ENCODE measurements around the gene CTTN. TPM values are rescaled to one million over a fixed set of nuclear protein-coding genes. Genes with fewer than 3 reads are reported as not detected.

Gene CTTN
- total RNA-seq, 1 experiment from 2014 or later = 224 TPM

GRCh38 chr11:70409871-70410270, 11.5 kb downstream of the CTTN start:
- Mint-ChIP-seq H3K9me3 (no peaks in the 10 kb centered on the region), H3K4me3 (no peak overlapping the region), H3K27ac (no peak overlapping the region), H3K4me1 (no peaks in the 10 kb centered on the region), H3K36me3 (ENCODE audit: insufficient read depth in 1 of 3, low read depth in 3 of 3) (peaks cover 63 to 94% (median 85%) of the 10 kb centered on the region in 3 experiments), H3K27me3 (ENCODE audit: low read depth) (no peaks in the 10 kb centered on the region)
- H2AFZ ChIP-seq (ENCODE audit: low read length) = no peak overlapping the region
- no peaks in the 10 kb centered on the region for H3K27me3 ChIP-seq (ENCODE audit: insufficient read depth, low read length)
- DNase-seq = no peak
- peaks cover 4% of the 10 kb centered on the region for H3K79me1 ChIP-seq (ENCODE audit: insufficient read depth, low read depth, low read length, poor library complexity, severe bottlenecking)
- no peak overlapping the region for H4K8ac ChIP-seq (replicated peaks; ENCODE audit: insufficient read length, low read depth, low read length)
- no peak overlapping the region for H3K18ac ChIP-seq (ENCODE audit: insufficient read length, low read depth, low read length)
- TF ChIP-seq CTCF (conservative IDR thresholded peaks at IDR 0.05) = no peak
- no peak overlapping the region for H2BK15ac ChIP-seq (ENCODE audit: low read depth, low read length)
- H3K23me2 ChIP-seq (ENCODE audit: insufficient read length, low read depth, low read length, poor library complexity, severe bottlenecking) = no peaks in the 10 kb centered on the region
- no peak overlapping the region for H3K56ac ChIP-seq (ENCODE audit: insufficient read length, low read depth, low read length)
- no peak overlapping the region for H3K9ac ChIP-seq (ENCODE audit: extremely low read depth, insufficient read length, low read length)
- H3K27ac ChIP-seq (ENCODE audit: insufficient read length, low read depth, low read length) = no peak overlapping the region
- H3K14ac ChIP-seq (ENCODE audit: insufficient read depth, low read length) = no peak overlapping the region
- no peak overlapping the region for H2BK12ac ChIP-seq (ENCODE audit: insufficient read length, low read depth, low read length)
- no peak overlapping the region for H2AK5ac ChIP-seq (ENCODE audit: insufficient read length, low read length)
- H4K20me1 ChIP-seq (ENCODE audit: control insufficient read depth, insufficient read depth, insufficient read length) = no peaks in the 10 kb centered on the region
- no peaks in the 10 kb centered on the region for H3K4me1 ChIP-seq (ENCODE audit: insufficient read depth, low read length)
- no peak overlapping the region for H3K4ac ChIP-seq (ENCODE audit: low read depth, low read length)
- no peak overlapping the region for H4K91ac ChIP-seq (ENCODE audit: insufficient read length, low read depth, low read length)
- H4K5ac ChIP-seq (ENCODE audit: insufficient read length, low read depth, low read length) = no peak overlapping the region
- WGBS (ENCODE audit: extremely low coverage, insufficient read length, low lambda C conversion rate) = no CpG with 5 or more reads among the region's 7 CpGs
- H3K23ac ChIP-seq (ENCODE audit: insufficient read length, low read depth, low read length) = no peak overlapping the region
- no peak overlapping the region for H2BK5ac ChIP-seq (ENCODE audit: insufficient read length, low read length)
- H2BK120ac ChIP-seq (ENCODE audit: low read depth, low read length, poor library complexity, severe bottlenecking) = no peak overlapping the region
- H3K4me2 ChIP-seq (ENCODE audit: insufficient read depth, insufficient read length, low read length) = no peak overlapping the region
- no peaks in the 10 kb centered on the region for H3K9me3 ChIP-seq (ENCODE audit: control insufficient read depth, low read depth, low read length)
- H3T11ph ChIP-seq (ENCODE audit: low read length) = no peak overlapping the region
- H2BK20ac ChIP-seq (ENCODE audit: low read depth, low read length, poor library complexity, severe bottlenecking) = no peak overlapping the region
- H3K79me2 ChIP-seq (ENCODE audit: insufficient read depth, low read length) = no peaks in the 10 kb centered on the region

Measured in H9 (cell line).